Measurements from ENCODE around the gene RPS26. TPM values are rescaled to one million over a fixed set of nuclear protein-coding genes. Genes with fewer than 3 reads are reported as not detected.

Gene RPS26
- total RNA-seq, 3 donors from 2014 or later: 28.8 to 81.1 (median 34.5) TPM

DNA sequence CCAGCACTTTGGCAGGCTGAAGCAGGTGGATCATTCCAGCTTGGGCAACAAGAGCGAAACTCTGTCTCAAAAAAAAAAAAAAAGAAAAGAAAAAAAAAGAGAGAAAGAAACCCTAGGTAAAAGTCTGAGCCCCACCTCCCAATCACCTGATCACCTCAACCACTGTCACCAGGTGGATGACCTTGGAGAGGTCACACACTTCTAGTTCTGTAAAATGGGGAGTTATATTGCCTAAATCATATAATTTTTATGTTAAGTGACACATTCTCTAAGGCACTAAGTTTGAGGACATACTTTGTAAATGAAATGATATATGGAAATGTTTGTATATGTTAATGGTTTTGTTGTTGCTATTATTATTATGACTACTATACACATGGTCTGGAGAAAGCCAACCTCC, 36.7 kb downstream of the RPS26 start:
- TF ChIP-seq, protein P1, sequence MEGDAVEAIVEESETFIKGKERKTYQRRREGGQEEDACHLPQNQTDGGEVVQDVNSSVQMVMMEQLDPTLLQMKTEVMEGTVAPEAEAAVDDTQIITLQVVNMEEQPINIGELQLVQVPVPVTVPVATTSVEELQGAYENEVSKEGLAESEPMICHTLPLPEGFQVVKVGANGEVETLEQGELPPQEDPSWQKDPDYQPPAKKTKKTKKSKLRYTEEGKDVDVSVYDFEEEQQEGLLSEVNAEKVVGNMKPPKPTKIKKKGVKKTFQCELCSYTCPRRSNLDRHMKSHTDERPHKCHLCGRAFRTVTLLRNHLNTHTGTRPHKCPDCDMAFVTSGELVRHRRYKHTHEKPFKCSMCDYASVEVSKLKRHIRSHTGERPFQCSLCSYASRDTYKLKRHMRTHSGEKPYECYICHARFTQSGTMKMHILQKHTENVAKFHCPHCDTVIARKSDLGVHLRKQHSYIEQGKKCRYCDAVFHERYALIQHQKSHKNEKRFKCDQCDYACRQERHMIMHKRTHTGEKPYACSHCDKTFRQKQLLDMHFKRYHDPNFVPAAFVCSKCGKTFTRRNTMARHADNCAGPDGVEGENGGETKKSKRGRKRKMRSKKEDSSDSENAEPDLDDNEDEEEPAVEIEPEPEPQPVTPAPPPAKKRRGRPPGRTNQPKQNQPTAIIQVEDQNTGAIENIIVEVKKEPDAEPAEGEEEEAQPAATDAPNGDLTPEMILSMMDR (IDR thresholded peaks at IDR 0.05): no peak
- Histone ChIP-seq H3K4me3 (no peak overlapping the region), H3K36me3 (ENCODE audit: low read depth) (no peaks in the 10 kb centered on the region), H3K9me3 (no peaks in the 10 kb centered on the region), H3K4me1 (ENCODE audit: low read depth) (peaks cover 22% of the 10 kb centered on the region)
- ATAC-seq: no peak
- intact Hi-C loops (cut with DNase I, micrococcal nuclease): no loop called here
- no peak for DNase-seq

GRCh38 chr12:56078931-56079722, 37.4 kb downstream of the RPS26 start:
- ATAC-seq: peak; percentile 65
- Histone ChIP-seq H3K4me3 (peak overlapping the region; percentile 90), H3K9me3 (no peaks in the 10 kb centered on the region), H3K36me3 (ENCODE audit: low read depth) (no peaks in the 10 kb centered on the region), H3K4me1 (ENCODE audit: low read depth) (peaks cover 27% of the 10 kb centered on the region)
- TF ChIP-seq, protein P1 (IDR thresholded peaks at IDR 0.05): peak; percentile 67
- intact Hi-C loops (cut with DNase I, micrococcal nuclease): no loop called here
- peak; percentile 92 to 96 (median 95) for DNase-seq

- Histone ChIP-seq H3K4me3 (peak within 1 kb of the TSS; percentile 90), H3K9me3 (no peaks in the 10 kb centered on the region), H3K4me1 (ENCODE audit: low read depth) (peaks cover 27% of the 10 kb centered on the region), H3K36me3 (ENCODE audit: low read depth) (no peaks in the 10 kb centered on the region)
- ATAC-seq: peak; percentile 82
- intact Hi-C loops (cut with DNase I, micrococcal nuclease): no loop called here
- DNase-seq: peak; percentile 88 to 90 (median 89)
- TF ChIP-seq, protein P1 (IDR thresholded peaks at IDR 0.05): peak; percentile 42
Measured at GRCh38 chr12:56079723-56080555, 38.2 kb downstream of the RPS26 start, which contains the start of gene ERBB3. Gene ERBB3 (plus strand): TSS chr12:56080165. CDS start chr12:56080301, 136 bp downstream.

- H3K4me1 ChIP-seq (ENCODE audit: low read depth): peaks cover 32% of the 10 kb centered on the region
- H3K36me3 ChIP-seq (ENCODE audit: low read depth): no peaks in the 10 kb centered on the region
- peak; percentile 76 to 82 (median 82) for DNase-seq
- intact Hi-C loops (cut with DNase I, micrococcal nuclease): no loop called here
- peak; percentile 62 for ATAC-seq
- TF ChIP-seq, protein P1 (IDR thresholded peaks at IDR 0.05): no peak
- no peaks in the 10 kb centered on the region for H3K9me3 ChIP-seq
- peak overlapping the region; percentile 90 for H3K4me3 ChIP-seq
Measured at GRCh38 chr12:56080556-56081138, 38.9 kb downstream of the RPS26 start.
